SK-N-SH (cell line): Measurements from ENCODE around the gene STEEP1.

Experiments
- CHD2 ChIP-seq: fragments of 150-350 bp; IDR thresholded peaks from 2 replicates; pipeline ENCODE4 v1.6.1; 2018; ENCODE audit warnings: low read length; ENCODE audit not compliant: partially characterized antibody
- EZH2phosphoT487 ChIP-seq: fragments of 200-600 bp; sonication (generic); IDR thresholded peaks from 2 replicates; pipeline ENCODE4 v1.6.1; 2017; ENCODE audit warnings: low read depth, mixed run types, mild to moderate bottlenecking, antibody characterized with exemption, moderate library complexity, borderline replicate concordance
- GATA2 ChIP-seq: sonication (generic); formaldehyde crosslinking; IDR thresholded peaks from 2 replicates; pipeline ENCODE4 v1.5.0; 2020; ENCODE audit warnings: mild to moderate bottlenecking, missing genetic modification reagents
- MXI1 ChIP-seq: IDR thresholded peaks from 2 replicates; pipeline ENCODE4 v1.6.1; 2012; ENCODE audit warnings: mild to moderate bottlenecking, low read depth, low read length, improper control_type of control experiment
- NFIC ChIP-seq: IDR thresholded peaks from 2 replicates; pipeline ENCODE4 v1.4.0; 2012; ENCODE audit warnings: borderline replicate concordance
- POLR2AphosphoS5 ChIP-seq: IDR thresholded peaks from 2 replicates; pipeline ENCODE4 v1.6.1; 2012; ENCODE audit warnings: low read depth, low read length
- RAD21 ChIP-seq: IDR thresholded peaks from 2 replicates; pipeline ENCODE4 v1.6.1; 2012; ENCODE audit warnings: mild to moderate bottlenecking, low read length
- RCOR1 ChIP-seq: fragments of 150-350 bp; IDR thresholded peaks from 2 replicates; pipeline ENCODE4 v1.6.1; 2017; ENCODE audit warnings: antibody characterized with exemption, low read length
- RFX5 ChIP-seq: IDR thresholded peaks from 2 replicates; pipeline ENCODE4 v1.6.1; 2012; ENCODE audit warnings: mild to moderate bottlenecking, improper control_type of control experiment, low read length
- SIN3A ChIP-seq: IDR thresholded peaks from 2 replicates; pipeline ENCODE4 v1.6.1; 2012; ENCODE audit warnings: low read depth, mild to moderate bottlenecking, low read length, moderate library complexity, borderline replicate concordance
- TAF1 ChIP-seq: IDR thresholded peaks from 2 replicates; pipeline ENCODE4 v1.6.1; 2012; ENCODE audit warnings: low read depth, mild to moderate bottlenecking, low read length, moderate library complexity, borderline replicate concordance
- TEAD4 ChIP-seq: IDR thresholded peaks from 2 replicates; pipeline ENCODE4 v1.4.0; 2012; ENCODE audit warnings: mild to moderate bottlenecking, borderline replicate concordance; ENCODE audit not compliant: insufficient read depth
- TF ChIP-seq, protein P1 (sequence below): fragments of 150-350 bp; IDR thresholded peaks from 2 replicates; pipeline ENCODE4 v1.6.1; 2017; ENCODE audit warnings: antibody characterized with exemption, low read length, low read depth, borderline replicate concordance
- TF ChIP-seq, protein P2 (sequence below): fragments of 200-600 bp; sonication (generic); IDR thresholded peaks from 2 replicates; pipeline ENCODE4 v1.6.1; 2017; ENCODE audit warnings: antibody characterized with exemption, mild to moderate bottlenecking, moderate library complexity

DNA sequence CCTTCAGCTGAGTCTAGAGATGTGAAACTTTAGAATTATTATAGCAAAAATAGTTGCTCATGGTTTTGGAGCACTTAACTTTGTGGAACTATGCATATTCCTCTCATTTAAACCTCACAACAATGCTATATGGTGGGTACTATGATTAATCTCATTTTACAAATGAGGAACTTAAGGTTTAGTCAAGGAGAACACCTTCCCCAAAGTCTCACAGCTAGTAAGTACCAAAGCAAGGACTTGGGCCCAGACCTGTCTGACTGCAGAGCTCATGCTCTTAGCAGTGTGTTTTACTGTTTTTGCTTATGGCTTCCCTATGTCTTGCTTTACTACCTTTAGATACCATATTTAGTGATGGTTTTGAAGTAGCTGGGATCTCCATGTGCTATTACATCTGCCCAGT, 14.2 kb upstream of the STEEP1 start:
- TF ChIP-seq, protein P1, sequence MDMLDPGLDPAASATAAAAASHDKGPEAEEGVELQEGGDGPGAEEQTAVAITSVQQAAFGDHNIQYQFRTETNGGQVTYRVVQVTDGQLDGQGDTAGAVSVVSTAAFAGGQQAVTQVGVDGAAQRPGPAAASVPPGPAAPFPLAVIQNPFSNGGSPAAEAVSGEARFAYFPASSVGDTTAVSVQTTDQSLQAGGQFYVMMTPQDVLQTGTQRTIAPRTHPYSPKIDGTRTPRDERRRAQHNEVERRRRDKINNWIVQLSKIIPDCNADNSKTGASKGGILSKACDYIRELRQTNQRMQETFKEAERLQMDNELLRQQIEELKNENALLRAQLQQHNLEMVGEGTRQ, result no peak
- TF ChIP-seq, protein P2, sequence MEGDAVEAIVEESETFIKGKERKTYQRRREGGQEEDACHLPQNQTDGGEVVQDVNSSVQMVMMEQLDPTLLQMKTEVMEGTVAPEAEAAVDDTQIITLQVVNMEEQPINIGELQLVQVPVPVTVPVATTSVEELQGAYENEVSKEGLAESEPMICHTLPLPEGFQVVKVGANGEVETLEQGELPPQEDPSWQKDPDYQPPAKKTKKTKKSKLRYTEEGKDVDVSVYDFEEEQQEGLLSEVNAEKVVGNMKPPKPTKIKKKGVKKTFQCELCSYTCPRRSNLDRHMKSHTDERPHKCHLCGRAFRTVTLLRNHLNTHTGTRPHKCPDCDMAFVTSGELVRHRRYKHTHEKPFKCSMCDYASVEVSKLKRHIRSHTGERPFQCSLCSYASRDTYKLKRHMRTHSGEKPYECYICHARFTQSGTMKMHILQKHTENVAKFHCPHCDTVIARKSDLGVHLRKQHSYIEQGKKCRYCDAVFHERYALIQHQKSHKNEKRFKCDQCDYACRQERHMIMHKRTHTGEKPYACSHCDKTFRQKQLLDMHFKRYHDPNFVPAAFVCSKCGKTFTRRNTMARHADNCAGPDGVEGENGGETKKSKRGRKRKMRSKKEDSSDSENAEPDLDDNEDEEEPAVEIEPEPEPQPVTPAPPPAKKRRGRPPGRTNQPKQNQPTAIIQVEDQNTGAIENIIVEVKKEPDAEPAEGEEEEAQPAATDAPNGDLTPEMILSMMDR, result no peak
- TF ChIP-seq TEAD4 (no peak), NFIC (no peak), TAF1 (no peak), POLR2AphosphoS5 (no peak), RFX5 (no peak), CHD2 (no peak), GATA2 (no peak), MXI1 (no peak), RAD21 (no peak), SIN3A (no peak), EZH2phosphoT487 (no peak), RCOR1 (no peak)
